SK-N-MC (cell line): ENCODE results near the gene PCCA.
"Not testable (repeated sequence)": the region's sequence is repeated elsewhere in the genome, so short reads cannot be mapped to it uniquely, and the experiment has no call there.

ENCODE experiments used
- DNase-seq: peaks from one replicate; pipeline ENCODE4 v3.0.0-alpha.2; 2011; ENCODE audit warnings: low read depth, low spot score
- H3K27ac ChIP-seq: fragments of 200-600 bp; sonication (generic); 2 replicates; pipeline ENCODE4 v1.5.1; 2016; ENCODE audit warnings: mixed run types
- H3K36me3 ChIP-seq: fragments of 200-600 bp; sonication (generic); 2 replicates; pipeline ENCODE4 v1.6.1; 2017; ENCODE audit warnings: antibody characterized with exemption, low read length, mixed read lengths; ENCODE audit not compliant: insufficient read depth
- H3K4me3 ChIP-seq: fragments of 200-600 bp; sonication (generic); 2 replicates; pipeline ENCODE4 v1.5.1; 2016
- H3K9ac ChIP-seq: fragments of 200-600 bp; sonication (generic); 2 replicates; pipeline ENCODE4 v1.8.0; 2017; ENCODE audit warnings: mixed run types, mixed read lengths; ENCODE audit not compliant: insufficient read length
- H3K9me3 ChIP-seq: fragments of 200-600 bp; sonication (generic); 2 replicates; pipeline ENCODE4 v1.6.1; 2017; ENCODE audit warnings: low read depth, mild to moderate bottlenecking, antibody characterized with exemption, low read length, moderate library complexity, mixed read lengths
- EZH2 ChIP-seq: fragments of 200-600 bp; sonication (generic); IDR thresholded peaks from one replicate; pipeline ENCODE4 v1.6.1; 2017; ENCODE audit warnings: antibody characterized with exemption
- FOXP2 ChIP-seq: optimal IDR thresholded peaks from 2 replicates; pipeline ENCODE3; 2011; ENCODE audit warnings: mild to moderate bottlenecking, moderate library complexity; ENCODE audit not compliant: insufficient read depth; ENCODE audit errors: extremely low read length, control extremely low read depth
- POLR2AphosphoS5 ChIP-seq: IDR thresholded peaks from 2 replicates; pipeline ENCODE4 v1.6.1; 2012; ENCODE audit warnings: mild to moderate bottlenecking, low read depth, low read length, borderline replicate concordance

PCCA gene

GRCh38 chr13:100561158-100561499 is 472.2 kb downstream of the PCCA start:
- H3K36me3 ChIP-seq = no peaks in the 10 kb centered on the region
- H3K9me3 ChIP-seq = no peaks in the 10 kb centered on the region
- no peak overlapping the region for H3K27ac ChIP-seq
- DNase-seq = no peak
- no peak overlapping the region for H3K9ac ChIP-seq
- no peak overlapping the region for H3K4me3 ChIP-seq
- no peak for TF ChIP-seq FOXP2
- no peak for TF ChIP-seq POLR2AphosphoS5

GRCh38 chr13:100561599-100562204 is 472.8 kb downstream of the PCCA start:
- no peaks in the 10 kb centered on the region for H3K36me3 ChIP-seq
- H3K4me3 ChIP-seq = no peak overlapping the region
- no peak for DNase-seq
- no peak overlapping the region for H3K27ac ChIP-seq
- no peak for TF ChIP-seq POLR2AphosphoS5
- no peaks in the 10 kb centered on the region for H3K9me3 ChIP-seq
- H3K9ac ChIP-seq = no peak overlapping the region

- DNase-seq = no peak
- no peaks in the 10 kb centered on the region for H3K36me3 ChIP-seq
- no peaks in the 10 kb centered on the region for H3K9me3 ChIP-seq
- H3K9ac ChIP-seq = no peak overlapping the region
- TF ChIP-seq FOXP2 = no peak
- TF ChIP-seq EZH2 = no peak
- no peak for TF ChIP-seq POLR2AphosphoS5
- H3K4me3 ChIP-seq = no peak overlapping the region
- no peak overlapping the region for H3K27ac ChIP-seq
Observed at GRCh38 chr13:100563779-100564178, 474.9 kb downstream of the PCCA start.

GRCh38 chr13:100564444-100565223 is 475.7 kb downstream of the PCCA start:
- Histone ChIP-seq H3K27ac (no peak overlapping the region), H3K36me3 (no peaks in the 10 kb centered on the region), H3K9ac (no peak overlapping the region), H3K9me3 (no peaks in the 10 kb centered on the region), H3K4me3 (no peak overlapping the region)
- no peak for DNase-seq
- no peak for TF ChIP-seq EZH2
- no peak for TF ChIP-seq FOXP2
- no peak for TF ChIP-seq POLR2AphosphoS5

GRCh38 chr13:100565286-100565685 is 476.4 kb downstream of the PCCA start:
- no peaks in the 10 kb centered on the region for H3K9me3 ChIP-seq
- no peak overlapping the region for H3K4me3 ChIP-seq
- H3K9ac ChIP-seq = no peak overlapping the region
- no peaks in the 10 kb centered on the region for H3K36me3 ChIP-seq
- no peak overlapping the region for H3K27ac ChIP-seq
- TF ChIP-seq EZH2 (no peak), POLR2AphosphoS5 (no peak)
- no peak for DNase-seq

- DNase-seq = no peak
- Histone ChIP-seq H3K4me3 (no peak overlapping the region), H3K9ac (no peak overlapping the region), H3K9me3 (no peaks in the 10 kb centered on the region), H3K36me3 (no peaks in the 10 kb centered on the region), H3K27ac (no peak overlapping the region)
- TF ChIP-seq POLR2AphosphoS5 (no peak), EZH2 (no peak), FOXP2 (no peak)
Observed at GRCh38 chr13:100566543-100566942, 477.6 kb downstream of the PCCA start.

- peak; percentile 44 for DNase-seq
- TF ChIP-seq FOXP2 = no peak
- TF ChIP-seq EZH2 = no peak
- TF ChIP-seq POLR2AphosphoS5 = no peak
Observed at GRCh38 chr13:100573121-100573520, 484.2 kb downstream of the PCCA start.

GRCh38 chr13:100577239-100577638 is 488.3 kb downstream of the PCCA start:
- H3K9ac ChIP-seq, DNase-seq, H3K4me3 ChIP-seq, H3K9me3 ChIP-seq, H3K27ac ChIP-seq, H3K36me3 ChIP-seq: not testable (repeated sequence)

More at GRCh38 chr13:100573121-100573520, 484.2 kb downstream of the PCCA start:
- Histone ChIP-seq H3K27ac (no peak overlapping the region), H3K9ac (no peak overlapping the region), H3K9me3 (no peaks in the 10 kb centered on the region), H3K4me3 (no peak overlapping the region), H3K36me3 (no peaks in the 10 kb centered on the region)
